GM06990 (cell line): Measurements from ENCODE around the gene ZC3H10.
A peak's percentile ranks its signal among the peaks of the same experiment; 100 is the strongest.

Source experiments
- DNase-seq: peaks from one replicate; pipeline ENCODE4 v3.0.0-alpha.2; 2011; ENCODE audit not compliant: insufficient read length; ENCODE audit errors: extremely low read depth
- H3K27me3 ChIP-seq: replicated peaks from 2 replicates; pipeline ENCODE4 v1.6.0; 2011; ENCODE audit warnings: low read length; ENCODE audit not compliant: control insufficient read depth, insufficient read depth
- H3K36me3 ChIP-seq: 2 replicates; pipeline ENCODE4 v1.5.1; 2011; ENCODE audit warnings: low read length; ENCODE audit not compliant: control insufficient read depth, insufficient read depth
- H3K4me3 ChIP-seq: replicated peaks from 2 replicates; pipeline ENCODE4 v1.5.1; 2011; ENCODE audit warnings: low read depth, mild to moderate bottlenecking, control low read depth, low read length
- TF ChIP-seq, protein P1 (sequence below): IDR thresholded peaks from 2 replicates; pipeline ENCODE4 v1.5.1; 2011; ENCODE audit warnings: low read length, control low read depth, mild to moderate bottlenecking, inconsistent platforms; ENCODE audit not compliant: insufficient read depth, poor library complexity, severe bottlenecking

ZC3H10 gene

DNA sequence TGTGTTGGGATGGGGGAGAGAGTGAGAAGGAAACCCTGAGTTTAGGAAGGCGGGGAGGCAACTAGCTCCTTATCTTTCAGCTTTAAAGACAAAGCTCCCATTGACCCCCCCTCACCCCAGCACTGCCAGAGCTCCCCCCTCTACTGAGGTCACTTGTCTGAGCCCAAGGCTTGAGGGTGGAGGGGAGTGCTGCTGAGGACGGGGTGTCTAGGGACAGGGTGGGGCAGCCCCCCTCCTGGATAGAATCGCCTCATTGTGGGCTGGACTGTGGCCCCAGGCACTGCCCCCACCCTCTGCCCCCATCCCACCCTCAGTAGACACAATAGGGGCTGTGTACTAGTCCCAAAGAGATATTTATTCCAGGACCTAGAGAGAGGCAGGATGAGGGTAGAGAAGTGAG lies 35.1 kb upstream of the ZC3H10 start:
- Histone ChIP-seq H3K4me3 (no peak overlapping the region), H3K27me3 (peaks cover 4% of the 10 kb centered on the region), H3K36me3 (no peaks in the 10 kb centered on the region)
- no peak for DNase-seq
- TF ChIP-seq, protein P1, sequence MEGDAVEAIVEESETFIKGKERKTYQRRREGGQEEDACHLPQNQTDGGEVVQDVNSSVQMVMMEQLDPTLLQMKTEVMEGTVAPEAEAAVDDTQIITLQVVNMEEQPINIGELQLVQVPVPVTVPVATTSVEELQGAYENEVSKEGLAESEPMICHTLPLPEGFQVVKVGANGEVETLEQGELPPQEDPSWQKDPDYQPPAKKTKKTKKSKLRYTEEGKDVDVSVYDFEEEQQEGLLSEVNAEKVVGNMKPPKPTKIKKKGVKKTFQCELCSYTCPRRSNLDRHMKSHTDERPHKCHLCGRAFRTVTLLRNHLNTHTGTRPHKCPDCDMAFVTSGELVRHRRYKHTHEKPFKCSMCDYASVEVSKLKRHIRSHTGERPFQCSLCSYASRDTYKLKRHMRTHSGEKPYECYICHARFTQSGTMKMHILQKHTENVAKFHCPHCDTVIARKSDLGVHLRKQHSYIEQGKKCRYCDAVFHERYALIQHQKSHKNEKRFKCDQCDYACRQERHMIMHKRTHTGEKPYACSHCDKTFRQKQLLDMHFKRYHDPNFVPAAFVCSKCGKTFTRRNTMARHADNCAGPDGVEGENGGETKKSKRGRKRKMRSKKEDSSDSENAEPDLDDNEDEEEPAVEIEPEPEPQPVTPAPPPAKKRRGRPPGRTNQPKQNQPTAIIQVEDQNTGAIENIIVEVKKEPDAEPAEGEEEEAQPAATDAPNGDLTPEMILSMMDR: no peak

DNA sequence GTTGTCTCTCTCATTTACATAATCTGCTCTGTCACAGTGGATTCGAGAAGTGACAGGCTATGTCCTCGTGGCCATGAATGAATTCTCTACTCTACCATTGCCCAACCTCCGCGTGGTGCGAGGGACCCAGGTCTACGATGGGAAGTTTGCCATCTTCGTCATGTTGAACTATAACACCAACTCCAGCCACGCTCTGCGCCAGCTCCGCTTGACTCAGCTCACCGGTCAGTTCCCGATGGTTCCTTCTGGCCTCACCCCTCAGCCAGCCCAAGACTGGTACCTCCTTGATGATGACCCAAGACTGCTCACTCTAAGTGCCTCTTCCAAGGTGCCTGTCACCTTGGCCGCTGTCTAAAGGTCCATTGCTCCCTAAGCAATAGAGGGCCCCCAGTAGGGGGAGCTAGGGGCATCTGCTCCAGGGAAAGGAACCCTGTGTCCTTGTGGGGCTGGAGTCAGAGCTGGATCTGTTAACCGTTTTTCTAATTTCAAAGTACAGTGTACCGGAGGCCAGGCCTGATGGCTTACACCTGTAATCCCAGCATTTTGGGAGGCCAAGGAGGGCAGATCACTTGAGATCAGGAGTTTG lies 33.0 kb upstream of the ZC3H10 start:
- TF ChIP-seq, protein P1: peak; percentile 71
- Histone ChIP-seq H3K36me3 (no peaks in the 10 kb centered on the region), H3K27me3 (peaks cover 4% of the 10 kb centered on the region), H3K4me3 (no peak overlapping the region)
- DNase-seq: no peak

DNA sequence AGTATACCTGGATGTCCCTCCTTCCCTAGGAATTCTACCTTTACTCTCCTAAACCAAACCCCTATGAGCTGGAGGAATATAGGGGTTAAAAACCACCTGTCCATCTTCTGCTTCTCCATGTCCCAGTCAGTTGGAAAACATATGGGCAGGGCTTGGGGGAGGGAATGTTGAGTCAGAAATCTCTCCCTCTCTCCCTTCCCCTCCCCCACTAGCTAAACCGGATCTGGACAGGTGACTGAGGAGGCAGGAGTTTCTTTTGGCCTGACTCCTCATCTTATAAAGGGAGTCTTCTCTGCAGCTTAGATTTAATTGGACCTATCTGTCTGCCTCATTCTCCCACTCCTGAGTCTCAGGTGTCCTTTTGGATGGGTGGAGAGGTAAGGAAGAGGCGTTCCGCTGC lies 32.0 kb upstream of the ZC3H10 start:
- no peak for DNase-seq
- Histone ChIP-seq H3K36me3 (no peaks in the 10 kb centered on the region), H3K4me3 (no peak overlapping the region)

DNA sequence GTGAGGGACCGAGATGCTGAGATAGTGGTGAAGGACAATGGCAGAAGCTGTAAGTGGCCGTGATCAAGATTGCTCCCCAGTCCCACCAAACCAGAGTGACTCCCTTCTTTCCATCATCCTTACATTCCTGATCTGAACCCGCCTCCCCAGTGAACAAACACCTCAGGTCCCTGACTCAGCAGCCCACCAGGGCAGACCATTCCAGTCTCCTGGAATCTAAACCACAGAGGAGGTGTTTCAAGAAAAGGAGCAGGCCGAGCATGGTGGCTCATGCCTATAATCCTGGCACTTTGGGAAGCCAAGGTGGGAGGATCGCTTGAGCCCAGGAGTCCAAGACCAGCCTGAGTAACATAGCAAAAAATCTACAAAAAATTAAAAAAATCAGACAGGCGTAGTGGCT lies 31.5 kb upstream of the ZC3H10 start:
- no peak for DNase-seq
- peaks cover 2% of the 10 kb centered on the region for H3K27me3 ChIP-seq
- H3K36me3 ChIP-seq: no peaks in the 10 kb centered on the region
- TF ChIP-seq, protein P1: no peak
- no peak overlapping the region for H3K4me3 ChIP-seq

More for the DNA sequence above, 32.0 kb upstream of the ZC3H10 start:
- H3K27me3 ChIP-seq: peaks cover 2% of the 10 kb centered on the region
- TF ChIP-seq, protein P1: no peak

DNA sequence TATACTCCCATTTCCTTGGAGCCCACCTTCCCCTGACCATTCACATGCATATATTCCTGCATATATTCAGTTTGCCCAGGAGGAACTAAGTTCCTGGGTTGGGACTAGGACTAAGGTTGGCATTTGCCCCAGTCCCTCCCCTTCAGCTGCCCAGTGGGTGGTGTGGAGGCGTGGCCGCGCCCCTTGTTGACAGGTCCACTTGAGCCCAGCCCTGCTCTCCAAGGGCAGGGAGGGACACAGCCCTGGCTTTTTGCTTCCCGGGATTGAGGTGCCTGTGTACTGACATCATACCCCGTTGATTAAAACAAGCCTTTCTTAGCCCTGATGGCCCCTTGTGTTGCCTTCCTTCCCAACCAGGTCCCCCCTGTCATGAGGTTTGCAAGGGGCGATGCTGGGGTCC lies 30.8 kb upstream of the ZC3H10 start:
- no peak for DNase-seq
- TF ChIP-seq, protein P1: no peak

DNA sequence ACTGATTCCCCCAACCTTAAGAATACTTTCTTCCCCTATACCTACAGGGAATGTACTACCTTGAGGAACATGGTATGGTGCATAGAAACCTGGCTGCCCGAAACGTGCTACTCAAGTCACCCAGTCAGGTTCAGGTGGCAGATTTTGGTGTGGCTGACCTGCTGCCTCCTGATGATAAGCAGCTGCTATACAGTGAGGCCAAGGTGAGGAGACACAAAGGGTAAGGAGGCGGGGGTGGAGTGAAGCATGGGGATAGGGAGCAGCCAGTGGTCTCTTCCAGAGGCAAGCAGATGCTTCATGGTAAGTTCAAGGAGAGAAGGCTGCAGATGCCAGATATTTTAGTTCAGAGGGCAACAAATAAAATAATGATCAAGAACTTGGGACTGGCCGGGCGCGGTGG lies 20.3 kb upstream of the ZC3H10 start:
- TF ChIP-seq, protein P1: no peak
- no peaks in the 10 kb centered on the region; the same call in 1 of the 2 replicates for H3K27me3 ChIP-seq
- no peaks in the 10 kb centered on the region for H3K36me3 ChIP-seq
- no peak for DNase-seq
- no peak overlapping the region for H3K4me3 ChIP-seq

More for the DNA sequence above, 30.8 kb upstream of the ZC3H10 start:
- Histone ChIP-seq H3K27me3 (peaks cover 2% of the 10 kb centered on the region), H3K36me3 (no peaks in the 10 kb centered on the region), H3K4me3 (no peak overlapping the region)
